ENCODE data around the gene PCDHGA1. TPM values are rescaled to one million over a fixed set of nuclear protein-coding genes. Genes with fewer than 3 reads are reported as not detected.

The PCDHGA1 gene
- polyA plus RNA-seq, 1 donor from 2014 or later, result 0.19 TPM

DNA sequence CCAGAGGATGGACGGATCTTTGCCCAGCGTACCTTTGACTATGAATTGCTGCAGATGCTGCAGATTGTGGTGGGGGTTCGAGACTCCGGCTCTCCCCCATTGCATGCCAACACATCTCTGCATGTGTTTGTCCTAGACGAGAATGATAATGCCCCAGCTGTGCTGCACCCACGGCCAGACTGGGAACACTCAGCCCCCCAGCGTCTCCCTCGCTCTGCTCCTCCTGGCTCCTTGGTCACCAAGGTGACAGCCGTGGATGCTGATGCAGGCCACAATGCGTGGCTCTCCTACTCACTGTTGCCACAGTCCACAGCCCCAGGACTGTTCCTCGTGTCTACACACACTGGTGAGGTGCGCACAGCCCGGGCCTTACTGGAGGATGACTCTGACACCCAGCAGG lies 160.5 kb downstream of the PCDHGA1 start:
- Histone ChIP-seq H3K79me2 (replicated peaks; ENCODE audit: insufficient read depth, low read length) (peaks cover 16% of the 10 kb centered on the region), H3K36me3 (ENCODE audit: insufficient read depth, low read length) (peaks cover 30% of the 10 kb centered on the region), H3K27me3 (ENCODE audit: insufficient read depth, low read depth, low read length) (no peaks in the 10 kb centered on the region), H2AFZ (ENCODE audit: low read depth, low read length) (no peak overlapping the region), H3K4me2 (ENCODE audit: low read length) (no peak overlapping the region), H3K27ac (ENCODE audit: low read length) (no peak overlapping the region), H3K9me3 (ENCODE audit: low read length) (peaks cover 51% of the 10 kb centered on the region), H3K4me3 (ENCODE audit: low read length) (no peak overlapping the region), H3K9me2 (ENCODE audit: insufficient read depth, low read length) (no peaks in the 10 kb centered on the region), H3F3A (ENCODE audit: insufficient read depth, low read length, poor library complexity, severe bottlenecking) (no peaks in the 10 kb centered on the region), H4K20me1 (ENCODE audit: insufficient read depth) (no peaks in the 10 kb centered on the region), H3K9ac (ENCODE audit: low read length) (no peak overlapping the region)
- TF ChIP-seq SMC3 (conservative IDR thresholded peaks at IDR 0.05; ENCODE audit: poor library complexity) (no peak), RAD21 (conservative IDR thresholded peaks at IDR 0.05) (no peak), TAF1 (IDR thresholded peaks at IDR 0.05; ENCODE audit: low read depth) (no peak), EP300 (conservative IDR thresholded peaks at IDR 0.05; ENCODE audit: poor library complexity, severe bottlenecking) (no peak), POLR2AphosphoS5 (IDR thresholded peaks at IDR 0.05) (no peak), EZH2 (IDR thresholded peaks at IDR 0.05; ENCODE audit: borderline replicate concordance, insufficient read depth, low read length, poor library complexity, severe bottlenecking) (no peak), MXI1 (conservative IDR thresholded peaks at IDR 0.05; ENCODE audit: poor library complexity, severe bottlenecking) (no peak)
- TF ChIP-seq, protein P1, sequence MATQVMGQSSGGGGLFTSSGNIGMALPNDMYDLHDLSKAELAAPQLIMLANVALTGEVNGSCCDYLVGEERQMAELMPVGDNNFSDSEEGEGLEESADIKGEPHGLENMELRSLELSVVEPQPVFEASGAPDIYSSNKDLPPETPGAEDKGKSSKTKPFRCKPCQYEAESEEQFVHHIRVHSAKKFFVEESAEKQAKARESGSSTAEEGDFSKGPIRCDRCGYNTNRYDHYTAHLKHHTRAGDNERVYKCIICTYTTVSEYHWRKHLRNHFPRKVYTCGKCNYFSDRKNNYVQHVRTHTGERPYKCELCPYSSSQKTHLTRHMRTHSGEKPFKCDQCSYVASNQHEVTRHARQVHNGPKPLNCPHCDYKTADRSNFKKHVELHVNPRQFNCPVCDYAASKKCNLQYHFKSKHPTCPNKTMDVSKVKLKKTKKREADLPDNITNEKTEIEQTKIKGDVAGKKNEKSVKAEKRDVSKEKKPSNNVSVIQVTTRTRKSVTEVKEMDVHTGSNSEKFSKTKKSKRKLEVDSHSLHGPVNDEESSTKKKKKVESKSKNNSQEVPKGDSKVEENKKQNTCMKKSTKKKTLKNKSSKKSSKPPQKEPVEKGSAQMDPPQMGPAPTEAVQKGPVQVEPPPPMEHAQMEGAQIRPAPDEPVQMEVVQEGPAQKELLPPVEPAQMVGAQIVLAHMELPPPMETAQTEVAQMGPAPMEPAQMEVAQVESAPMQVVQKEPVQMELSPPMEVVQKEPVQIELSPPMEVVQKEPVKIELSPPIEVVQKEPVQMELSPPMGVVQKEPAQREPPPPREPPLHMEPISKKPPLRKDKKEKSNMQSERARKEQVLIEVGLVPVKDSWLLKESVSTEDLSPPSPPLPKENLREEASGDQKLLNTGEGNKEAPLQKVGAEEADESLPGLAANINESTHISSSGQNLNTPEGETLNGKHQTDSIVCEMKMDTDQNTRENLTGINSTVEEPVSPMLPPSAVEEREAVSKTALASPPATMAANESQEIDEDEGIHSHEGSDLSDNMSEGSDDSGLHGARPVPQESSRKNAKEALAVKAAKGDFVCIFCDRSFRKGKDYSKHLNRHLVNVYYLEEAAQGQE (IDR thresholded peaks at IDR 0.05; ENCODE audit: borderline replicate concordance), result no peak
- TF ChIP-seq, protein P2, sequence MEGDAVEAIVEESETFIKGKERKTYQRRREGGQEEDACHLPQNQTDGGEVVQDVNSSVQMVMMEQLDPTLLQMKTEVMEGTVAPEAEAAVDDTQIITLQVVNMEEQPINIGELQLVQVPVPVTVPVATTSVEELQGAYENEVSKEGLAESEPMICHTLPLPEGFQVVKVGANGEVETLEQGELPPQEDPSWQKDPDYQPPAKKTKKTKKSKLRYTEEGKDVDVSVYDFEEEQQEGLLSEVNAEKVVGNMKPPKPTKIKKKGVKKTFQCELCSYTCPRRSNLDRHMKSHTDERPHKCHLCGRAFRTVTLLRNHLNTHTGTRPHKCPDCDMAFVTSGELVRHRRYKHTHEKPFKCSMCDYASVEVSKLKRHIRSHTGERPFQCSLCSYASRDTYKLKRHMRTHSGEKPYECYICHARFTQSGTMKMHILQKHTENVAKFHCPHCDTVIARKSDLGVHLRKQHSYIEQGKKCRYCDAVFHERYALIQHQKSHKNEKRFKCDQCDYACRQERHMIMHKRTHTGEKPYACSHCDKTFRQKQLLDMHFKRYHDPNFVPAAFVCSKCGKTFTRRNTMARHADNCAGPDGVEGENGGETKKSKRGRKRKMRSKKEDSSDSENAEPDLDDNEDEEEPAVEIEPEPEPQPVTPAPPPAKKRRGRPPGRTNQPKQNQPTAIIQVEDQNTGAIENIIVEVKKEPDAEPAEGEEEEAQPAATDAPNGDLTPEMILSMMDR (IDR thresholded peaks at IDR 0.05; ENCODE audit: poor library complexity, severe bottlenecking), result no peak

DNA sequence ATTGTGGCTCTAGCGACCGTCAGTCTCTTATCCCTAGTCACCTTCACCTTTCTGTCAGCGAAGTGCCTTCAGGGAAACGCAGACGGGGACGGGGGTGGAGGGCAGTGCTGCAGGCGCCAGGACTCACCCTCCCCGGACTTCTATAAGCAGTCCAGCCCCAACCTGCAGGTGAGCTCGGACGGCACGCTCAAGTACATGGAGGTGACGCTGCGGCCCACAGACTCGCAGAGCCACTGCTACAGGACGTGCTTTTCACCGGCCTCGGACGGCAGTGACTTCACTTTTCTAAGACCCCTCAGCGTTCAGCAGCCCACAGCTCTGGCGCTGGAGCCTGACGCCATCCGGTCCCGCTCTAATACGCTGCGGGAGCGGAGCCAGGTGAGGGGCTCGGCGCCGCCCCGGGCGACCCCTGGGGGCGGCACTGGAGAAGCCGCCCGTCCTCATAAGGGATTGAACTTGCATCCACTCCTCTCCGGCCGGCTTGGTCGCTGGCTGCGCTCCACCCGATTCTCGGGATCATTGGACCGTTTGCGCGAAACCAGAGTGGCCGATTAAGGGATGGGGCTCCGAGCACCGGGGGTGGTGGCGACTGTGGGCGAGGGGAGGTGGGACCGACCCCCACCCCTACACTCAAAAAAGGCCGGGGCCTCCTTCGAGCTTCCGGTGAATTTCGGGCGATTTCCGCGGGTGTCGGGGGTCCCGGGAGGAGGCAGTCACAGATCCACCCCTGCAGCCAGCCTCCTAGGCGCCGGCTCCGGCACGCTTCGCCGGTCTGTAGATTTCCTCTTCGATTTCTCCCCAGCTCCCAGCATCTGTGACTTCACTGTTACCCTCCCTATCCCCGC lies 161.2 kb downstream of the PCDHGA1 start:
- no peak overlapping the region for H3K9ac ChIP-seq (ENCODE audit: low read length)
- H2AFZ ChIP-seq (ENCODE audit: low read depth, low read length), result no peak overlapping the region
- H3K27ac ChIP-seq (ENCODE audit: low read length), result no peak overlapping the region
- no peaks in the 10 kb centered on the region for H3F3A ChIP-seq (ENCODE audit: insufficient read depth, low read length, poor library complexity, severe bottlenecking)
- no peaks in the 10 kb centered on the region for H4K20me1 ChIP-seq (ENCODE audit: insufficient read depth)
- no peaks in the 10 kb centered on the region for H3K9me2 ChIP-seq (ENCODE audit: insufficient read depth, low read length)
- H3K27me3 ChIP-seq (ENCODE audit: insufficient read depth, low read depth, low read length), result no peaks in the 10 kb centered on the region
- TF ChIP-seq, protein P2 (IDR thresholded peaks at IDR 0.05; ENCODE audit: poor library complexity, severe bottlenecking), result no peak
- TF ChIP-seq EP300 (conservative IDR thresholded peaks at IDR 0.05; ENCODE audit: poor library complexity, severe bottlenecking) (no peak), SMC3 (conservative IDR thresholded peaks at IDR 0.05; ENCODE audit: poor library complexity) (no peak), MXI1 (conservative IDR thresholded peaks at IDR 0.05; ENCODE audit: poor library complexity, severe bottlenecking) (no peak), EZH2 (IDR thresholded peaks at IDR 0.05; ENCODE audit: borderline replicate concordance, insufficient read depth, low read length, poor library complexity, severe bottlenecking) (no peak), RAD21 (conservative IDR thresholded peaks at IDR 0.05) (no peak), TAF1 (IDR thresholded peaks at IDR 0.05; ENCODE audit: low read depth) (no peak), POLR2AphosphoS5 (IDR thresholded peaks at IDR 0.05) (no peak)
- TF ChIP-seq, protein P1 (IDR thresholded peaks at IDR 0.05; ENCODE audit: borderline replicate concordance), result no peak
- H3K9me3 ChIP-seq (ENCODE audit: low read length), result peaks cover 43% of the 10 kb centered on the region
- H3K79me2 ChIP-seq (replicated peaks; ENCODE audit: insufficient read depth, low read length), result peaks cover 10% of the 10 kb centered on the region
- H3K4me2 ChIP-seq (ENCODE audit: low read length), result no peak overlapping the region
- H3K4me3 ChIP-seq (ENCODE audit: low read length), result no peak overlapping the region
- H3K36me3 ChIP-seq (ENCODE audit: insufficient read depth, low read length), result peaks cover 30% of the 10 kb centered on the region
